Endodermal cell (in vitro differentiated cells): ENCODE measurements around the gene TBCC. TPM values are rescaled to one million over a fixed set of nuclear protein-coding genes. Genes with fewer than 3 reads are reported as not detected.
A peak's percentile ranks its signal among the peaks of the same experiment; 100 is the strongest.
"Not testable (repeated sequence)": the region's sequence is repeated elsewhere in the genome, so short reads cannot be mapped to it uniquely, and the experiment has no call there.

Source experiments
- DNase-seq: peaks from one replicate; pipeline ENCODE4 v3.0.0-alpha.2; 2017
- H3K27ac ChIP-seq: 2 replicates; pipeline ENCODE4 v1.5.1; 2013; ENCODE audit warnings: mild to moderate bottlenecking, low read depth, low read length, moderate library complexity
- H3K27me3 ChIP-seq: 2 replicates; pipeline ENCODE4 v1.6.1; 2013; ENCODE audit warnings: mild to moderate bottlenecking, low read length, moderate library complexity; ENCODE audit not compliant: insufficient read depth, control insufficient read depth, poor library complexity, severe bottlenecking
- H3K36me3 ChIP-seq: 2 replicates; pipeline ENCODE4 v1.7.0; 2013; ENCODE audit warnings: mild to moderate bottlenecking, low read length, moderate library complexity; ENCODE audit not compliant: control insufficient read depth, insufficient read depth
- H3K4me1 ChIP-seq: one replicate; pipeline ENCODE4 v1.7.0; 2013; ENCODE audit warnings: low read length; ENCODE audit not compliant: control insufficient read depth, insufficient read depth
- H3K4me3 ChIP-seq: 2 replicates; pipeline ENCODE4 v1.5.1; 2013; ENCODE audit warnings: mild to moderate bottlenecking, low read length, moderate library complexity
- H3K9ac ChIP-seq: 2 replicates; pipeline ENCODE4 v1.6.1; 2013; ENCODE audit warnings: mild to moderate bottlenecking, low read length, moderate library complexity; ENCODE audit not compliant: poor library complexity, severe bottlenecking; ENCODE audit errors: extremely low read depth
- H3K9me3 ChIP-seq: 2 replicates; pipeline ENCODE4 v1.6.1; 2013; ENCODE audit warnings: mild to moderate bottlenecking, low read length, moderate library complexity; ENCODE audit not compliant: control insufficient read depth
- H3K27ac Mint-ChIP-seq: 2 replicates; pipeline ENCODE4 v1.8.0; 2020; ENCODE audit warnings: mixed read lengths
- H3K27me3 Mint-ChIP-seq: 2 replicates; pipeline ENCODE4 v1.8.0; 2021; ENCODE audit warnings: mild to moderate bottlenecking, mixed read lengths; ENCODE audit not compliant: insufficient read depth
- H3K36me3 Mint-ChIP-seq: 2 replicates; pipeline ENCODE4 v1.8.0; 2020; ENCODE audit warnings: low read depth, mixed read lengths
- H3K4me1 Mint-ChIP-seq: 2 replicates; pipeline ENCODE4 v1.8.0; 2020; ENCODE audit warnings: mixed read lengths
- H3K4me3 Mint-ChIP-seq: 2 replicates; pipeline ENCODE4 v1.8.0; 2020; ENCODE audit warnings: mild to moderate bottlenecking, moderate library complexity, mixed read lengths
- H3K9me3 Mint-ChIP-seq: 2 replicates; pipeline ENCODE4 v1.8.0; 2020; ENCODE audit warnings: mild to moderate bottlenecking, mixed read lengths
- CTCF ChIP-seq: fragments of 200-600 bp; sonication (generic); conservative IDR thresholded peaks from 2 replicates; pipeline ENCODE4 v1.5.0; 2021; ENCODE audit warnings: antibody characterized with exemption, mild to moderate bottlenecking
- WGBS, 2 experiments: methylation state at CpG; one replicate each; pipeline versions ENCODE4 v1.1.5 to v1.1.7; 2013; ENCODE audit warnings: missing lambda C conversion rate in 2 of 2, mixed read lengths in 1 of 2; ENCODE audit not compliant: insufficient coverage in 1 of 2, insufficient read length in 1 of 2; 5-methylcytosine and 5-hydroxymethylcytosine counted together
- total RNA-seq, 2 donors: library from RNA; stranded (reverse); fragmentation: NEBNext Ultra II Directional in 1 of 2; extraction: Animal tissue kit (Norgen Biotek cat#: 25700) in 1 of 2; gene quantifications; 2 replicates in 1 of 2; 3 replicates in 1 of 2; pipeline ENCODE4 v1.2.1, GENCODE V29; 2021

TBCC gene
- total RNA-seq, 2 donors from 2014 or later, result 16.7 to 21.9 TPM

GRCh38 chr6:42778122-42778521 lies 32.2 kb upstream of the TBCC start:
- WGBS, 2 experiments, result 83 to 91% methylated on average over 1 to 2 of the region's 2 CpGs
- Histone ChIP-seq H3K9me3 (no peaks in the 10 kb centered on the region), H3K36me3 (no peaks in the 10 kb centered on the region), H3K27me3 (no peaks in the 10 kb centered on the region), H3K9ac (no peak overlapping the region), H3K4me1 (no peaks in the 10 kb centered on the region), H3K4me3 (no peak overlapping the region), H3K27ac (no peak overlapping the region)
- no peak for TF ChIP-seq CTCF
- no peaks in the 10 kb centered on the region for H3K27me3 Mint-ChIP-seq
- no peak overlapping the region for H3K27ac Mint-ChIP-seq
- no peak overlapping the region for H3K4me3 Mint-ChIP-seq
- H3K4me1 Mint-ChIP-seq, result peaks cover 5% of the 10 kb centered on the region
- no peak for DNase-seq
- H3K9me3 Mint-ChIP-seq, result no peaks in the 10 kb centered on the region
- no peaks in the 10 kb centered on the region for H3K36me3 Mint-ChIP-seq

GRCh38 chr6:42777126-42777822 lies 31.4 kb upstream of the TBCC start:
- no peaks in the 10 kb centered on the region for H3K9me3 Mint-ChIP-seq
- peaks cover 5% of the 10 kb centered on the region for H3K4me1 Mint-ChIP-seq
- H3K9ac ChIP-seq, result no peak overlapping the region
- H3K4me3 ChIP-seq, result no peak overlapping the region
- DNase-seq, result no peak
- H3K4me3 Mint-ChIP-seq, result no peak overlapping the region
- 86% methylated on average over 1 of the region's 2 CpGs; no CpG with 5 or more reads in 1 of the 2 experiments for WGBS, 2 experiments
- no peak for TF ChIP-seq CTCF
- H3K27me3 ChIP-seq, result no peaks in the 10 kb centered on the region
- no peak overlapping the region for H3K27ac Mint-ChIP-seq
- H3K36me3 Mint-ChIP-seq, result no peaks in the 10 kb centered on the region
- no peak overlapping the region for H3K27ac ChIP-seq
- no peaks in the 10 kb centered on the region for H3K9me3 ChIP-seq
- no peaks in the 10 kb centered on the region for H3K4me1 ChIP-seq
- no peaks in the 10 kb centered on the region for H3K36me3 ChIP-seq
- no peaks in the 10 kb centered on the region for H3K27me3 Mint-ChIP-seq

- not testable (repeated sequence) for H3K36me3 ChIP-seq, H3K4me1 ChIP-seq, H3K4me3 ChIP-seq, H3K9ac ChIP-seq, H3K4me3 Mint-ChIP-seq, H3K9me3 Mint-ChIP-seq, DNase-seq, H3K27ac ChIP-seq, H3K27me3 ChIP-seq, H3K9me3 ChIP-seq, H3K27me3 Mint-ChIP-seq, H3K36me3 Mint-ChIP-seq
- Mint-ChIP-seq H3K27ac (peak overlapping the region; percentile 36), H3K4me1 (peaks cover 12% of the 10 kb centered on the region)
- WGBS, 2 experiments, result 94 to 98% methylated on average over 9 to 10 of the region's 10 CpGs
Observed at GRCh38 chr6:42774821-42775487, 29.1 kb upstream of the TBCC start.
